ENCODE data around the gene SMIM1.
"Not testable (repeated sequence)": the region's sequence is repeated elsewhere in the genome, so short reads cannot be mapped to it uniquely, and the experiment has no call there.

Gene SMIM1

GRCh38 chr1:3736131-3736561 lies 36.4 kb upstream of the SMIM1 start:
- no peak for DNase-seq (ENCODE audit: low spot score)

DNA sequence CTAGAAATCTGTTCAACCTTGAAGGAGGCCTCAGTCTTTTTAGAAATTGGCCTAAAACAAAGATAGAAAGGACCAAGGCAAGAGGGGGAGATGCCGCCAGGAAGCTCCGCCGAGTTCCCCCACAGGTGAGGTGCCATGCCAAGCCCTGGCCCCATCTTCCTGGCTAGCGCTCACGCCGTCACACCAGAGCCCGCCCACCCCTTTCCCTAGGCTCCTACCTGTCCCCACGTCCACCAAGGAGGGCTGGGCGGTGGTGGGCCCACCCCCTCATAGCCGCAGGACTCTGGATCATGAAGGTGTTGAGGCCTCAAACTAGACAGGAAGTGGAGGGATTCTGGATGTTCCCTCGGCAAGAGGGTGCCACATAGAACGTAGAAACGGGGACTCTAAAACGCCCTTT lies 35.8 kb upstream of the SMIM1 start:
- no peak for DNase-seq (ENCODE audit: low spot score)

- DNase-seq (ENCODE audit: low spot score), result no peak
Observed at GRCh38 chr1:3738943-3739342, 33.6 kb upstream of the SMIM1 start.

- DNase-seq (ENCODE audit: low spot score), result no peak
Observed at GRCh38 chr1:3740042-3740441, 32.5 kb upstream of the SMIM1 start.

- DNase-seq (ENCODE audit: low spot score), result no peak
Observed at GRCh38 chr1:3740752-3741151, 31.8 kb upstream of the SMIM1 start.

- no peak for DNase-seq (ENCODE audit: low spot score)
Observed at GRCh38 chr1:3741566-3742438, 30.7 kb upstream of the SMIM1 start.

DNA sequence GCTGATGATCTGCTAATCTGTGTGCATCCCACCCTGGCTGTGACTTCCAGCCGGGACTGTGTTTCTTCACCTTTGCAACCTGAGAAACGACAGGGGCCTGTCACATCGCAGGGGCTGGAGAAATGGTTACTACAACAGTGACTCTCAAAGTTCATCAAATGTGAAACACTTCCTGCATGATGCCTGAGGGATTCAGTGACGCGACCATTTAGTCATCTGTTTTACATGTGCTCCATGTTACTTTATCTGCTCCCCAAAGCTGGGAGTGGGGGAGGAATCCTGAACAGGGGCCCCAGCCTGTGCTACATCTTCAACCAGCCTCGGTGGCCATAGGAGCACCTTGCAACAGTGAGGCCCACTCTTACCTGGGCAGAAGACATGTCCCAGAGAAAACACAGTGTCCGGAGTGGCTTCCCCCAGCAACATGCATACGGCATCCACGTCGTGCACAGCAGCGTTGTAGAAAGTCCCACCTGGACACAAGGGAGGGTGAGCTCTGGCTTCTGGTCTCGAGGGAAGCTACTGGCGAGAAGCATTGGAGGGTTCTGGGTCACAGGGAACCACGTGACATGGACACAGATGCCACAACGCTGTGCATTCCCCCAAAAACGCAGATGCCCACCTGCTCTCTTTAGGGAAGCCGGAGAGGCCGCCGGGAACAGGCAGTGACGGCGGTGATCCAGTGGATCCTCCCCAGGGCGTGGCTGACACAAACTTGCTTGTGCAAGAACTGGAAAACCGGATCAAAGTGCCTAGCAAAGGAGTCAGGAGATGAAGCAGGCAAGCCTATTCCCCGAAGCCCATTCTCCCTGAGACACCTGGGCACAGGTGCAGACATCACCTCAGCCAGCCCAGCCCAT lies 29.9 kb upstream of the SMIM1 start:
- no peak for DNase-seq (ENCODE audit: low spot score)

DNA sequence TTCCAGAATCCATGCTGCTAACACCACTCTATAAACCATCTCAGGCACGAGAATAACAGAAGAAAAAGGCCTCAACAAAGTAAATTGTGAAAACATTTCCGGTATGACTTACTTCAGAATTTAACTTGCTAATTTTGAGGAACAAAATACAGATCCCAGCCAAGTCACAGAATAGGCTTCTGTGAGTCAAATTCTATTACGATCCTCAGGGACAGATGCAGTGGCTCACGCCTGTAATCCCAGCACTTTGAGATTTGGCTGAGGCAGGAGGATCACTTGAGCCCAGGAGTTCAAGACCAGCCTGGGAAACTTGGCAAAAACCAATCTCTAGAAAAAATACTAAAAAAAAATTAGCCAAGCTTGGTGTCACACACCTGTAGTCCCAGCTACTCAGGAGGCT lies 29.1 kb upstream of the SMIM1 start:
- DNase-seq (ENCODE audit: low spot score), result no peak

DNA sequence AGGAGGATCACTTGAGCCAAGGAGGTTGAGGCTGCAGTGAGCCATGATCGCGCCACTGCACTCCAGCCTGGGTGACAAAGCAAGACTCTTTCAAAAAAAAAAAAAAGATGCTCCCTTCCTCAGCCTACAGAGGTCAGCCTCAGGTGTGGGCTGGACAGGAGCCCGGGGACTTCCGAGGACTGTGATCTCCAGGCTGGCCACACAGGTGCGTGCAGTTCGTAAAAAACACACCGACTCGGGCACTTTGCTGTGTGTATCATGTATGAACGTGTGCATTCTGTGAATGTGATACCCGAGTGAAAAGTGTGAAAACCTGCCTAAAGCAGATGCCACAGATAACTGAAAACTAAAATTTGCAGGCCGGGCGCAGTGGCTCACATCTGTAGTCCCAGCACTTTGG lies 28.7 kb upstream of the SMIM1 start:
- DNase-seq (ENCODE audit: low spot score), result no peak

GRCh38 chr1:3744646-3745045 lies 27.9 kb upstream of the SMIM1 start:
- no peak for DNase-seq (ENCODE audit: low spot score)

- no peak for DNase-seq (ENCODE audit: low spot score)
Observed at GRCh38 chr1:3745071-3745470, 27.5 kb upstream of the SMIM1 start.

DNA sequence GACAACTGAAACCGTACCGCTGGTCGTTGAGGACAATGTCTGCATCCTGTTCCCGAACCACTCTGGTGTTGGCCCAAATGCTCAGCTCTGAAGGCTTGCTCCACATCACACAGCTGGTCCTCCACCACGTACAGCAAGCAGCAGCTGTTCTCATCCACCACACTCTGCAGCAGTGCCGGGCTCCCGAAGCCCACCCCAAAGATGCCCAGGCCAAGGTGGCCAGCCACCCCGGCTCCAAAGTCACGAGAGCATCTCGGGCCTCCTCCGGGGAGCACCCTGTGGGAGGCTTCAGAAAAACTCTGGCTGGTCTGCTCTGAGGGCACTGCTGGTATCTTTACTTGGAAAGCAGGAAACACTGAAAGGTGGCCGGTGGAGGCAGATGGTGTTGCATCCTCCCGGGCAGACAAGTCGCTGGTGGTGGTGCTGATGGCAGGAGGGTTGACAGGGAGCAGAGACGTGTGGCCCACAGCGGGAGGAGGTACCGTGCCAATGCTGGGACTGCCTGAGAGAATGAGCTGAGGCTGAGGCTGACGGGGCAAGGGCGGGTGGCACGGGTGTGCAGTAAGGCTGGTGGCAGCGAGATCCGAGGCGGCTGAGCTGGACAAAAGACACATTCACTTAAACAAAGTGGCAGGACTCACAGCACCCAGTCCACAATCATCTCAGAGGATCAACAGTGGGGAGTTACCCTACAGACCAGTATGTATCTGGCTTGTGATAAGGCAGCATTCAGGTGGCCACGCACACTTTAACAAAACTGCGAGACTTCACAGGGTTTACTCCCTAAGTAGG lies 26.8 kb upstream of the SMIM1 start:
- no peak for DNase-seq (ENCODE audit: low spot score)

- no peak for DNase-seq (ENCODE audit: low spot score)
Observed at GRCh38 chr1:3746389-3746829, 26.1 kb upstream of the SMIM1 start.

GRCh38 chr1:3746830-3747521 lies 25.6 kb upstream of the SMIM1 start:
- peak; percentile 73 for DNase-seq (ENCODE audit: low spot score)

GRCh38 chr1:3747522-3747848 lies 25.1 kb upstream of the SMIM1 start:
- no peak for DNase-seq (ENCODE audit: low spot score)

DNA sequence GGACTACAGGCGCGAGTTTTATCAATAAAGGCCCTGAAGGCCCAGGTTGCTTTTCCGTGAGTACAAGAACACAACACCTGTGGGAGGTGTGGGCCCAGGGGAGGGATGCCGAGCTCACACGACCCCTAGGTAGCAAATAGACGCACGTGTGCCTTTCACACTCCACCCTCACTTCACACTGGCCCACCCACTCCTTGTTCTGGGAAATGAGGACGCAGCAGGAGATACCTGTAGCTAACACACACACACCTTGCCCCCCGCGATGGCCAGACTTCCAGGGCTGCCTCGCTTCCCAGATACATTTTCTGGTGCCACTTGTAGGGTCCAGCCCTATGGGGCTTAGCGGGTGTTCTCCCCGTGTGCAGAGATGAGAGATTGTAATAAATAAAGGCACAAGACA lies 24.6 kb upstream of the SMIM1 start:
- DNase-seq (ENCODE audit: low spot score), result no peak

DNA sequence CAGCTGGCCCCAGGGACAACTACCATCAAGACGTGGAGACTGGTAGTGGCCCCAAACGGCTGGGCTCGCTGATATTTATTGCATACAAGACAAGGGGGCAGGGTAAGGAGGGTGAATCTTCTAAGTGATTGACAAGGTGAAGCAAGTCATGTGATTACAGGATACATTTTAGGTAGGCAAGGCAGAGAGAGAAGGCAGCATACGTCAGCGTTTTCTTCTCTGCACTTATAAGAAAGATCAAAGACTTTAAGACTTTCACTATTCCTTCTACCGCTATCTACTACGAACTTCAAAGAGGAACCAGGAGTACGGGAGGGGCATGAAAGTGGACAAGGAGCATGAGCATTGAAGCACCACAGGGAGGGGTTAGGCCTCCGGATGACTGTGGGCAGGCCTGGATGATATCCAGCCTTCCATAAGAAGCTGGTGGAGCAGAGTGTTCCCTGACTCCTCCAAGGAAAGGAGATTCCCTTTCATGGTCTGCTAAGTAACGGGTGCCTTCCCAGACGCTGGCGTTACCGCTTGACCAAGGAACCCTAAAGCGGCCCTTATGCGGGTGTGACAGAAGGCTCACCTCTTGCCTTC lies 24.1 kb upstream of the SMIM1 start:
- DNase-seq (ENCODE audit: low spot score), result not testable (repeated sequence)

- DNase-seq (ENCODE audit: low spot score), result no peak
Observed at GRCh38 chr1:3749512-3749911, 23.0 kb upstream of the SMIM1 start.

- peak; percentile 32 for DNase-seq (ENCODE audit: low spot score)
Observed at GRCh38 chr1:3750741-3751140, 21.8 kb upstream of the SMIM1 start.

DNA sequence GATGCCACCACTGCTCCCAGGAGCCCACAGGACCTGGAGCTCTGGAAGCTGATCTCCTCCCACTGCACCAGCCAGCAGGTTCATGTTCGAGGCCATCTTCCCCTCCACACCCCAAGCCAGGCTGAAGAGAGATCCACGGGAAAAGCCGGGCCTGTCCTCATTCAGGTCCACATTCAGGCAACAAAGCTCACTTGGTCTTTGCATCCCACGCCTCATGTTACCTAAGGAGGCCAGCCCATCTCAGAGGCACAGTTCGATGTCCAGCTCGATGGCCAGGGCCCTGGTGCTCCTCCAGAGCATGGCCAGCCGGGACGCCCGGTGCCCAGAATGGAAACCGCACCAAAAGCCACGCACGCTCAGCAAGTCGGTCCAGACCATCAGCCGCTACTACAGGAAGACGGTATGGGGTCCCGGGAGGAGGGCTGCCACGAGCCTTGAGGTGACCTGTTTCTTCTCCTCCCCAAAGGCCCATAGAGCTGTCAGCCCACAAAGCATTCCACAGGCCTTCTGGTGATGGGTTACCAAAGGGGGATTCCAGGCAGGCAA lies 20.1 kb upstream of the SMIM1 start, which contains the start of gene CCDC27:
Gene CCDC27, plus strand, starts transcription at position 51 of the 546 bp plus-strand sequence. Its CDS starts 32 bp downstream, at position 83.
- no peak for DNase-seq (ENCODE audit: low spot score)
